Measurements from ENCODE around the gene EYA2. TPM values are rescaled to one million over a fixed set of nuclear protein-coding genes. Genes with fewer than 3 reads are reported as not detected.
"Not testable (repeated sequence)": the region's sequence is repeated elsewhere in the genome, so short reads cannot be mapped to it uniquely, and the experiment has no call there.

Gene EYA2
- total RNA-seq, 1 donor from 2014 or later = 94.1 TPM

GRCh38 chr20:47173596-47174216 lies 279.1 kb downstream of the EYA2 start:
- no peak for DNase-seq

GRCh38 chr20:47174456-47175243 lies 280.0 kb downstream of the EYA2 start:
- H3K27ac Mint-ChIP-seq (ENCODE audit: unreplicated experiment) = no peak overlapping the region
- H3K4me1 Mint-ChIP-seq (ENCODE audit: low read depth, unreplicated experiment) = no peaks in the 10 kb centered on the region
- H3K9me3 Mint-ChIP-seq (ENCODE audit: unreplicated experiment) = peaks cover 2% of the 10 kb centered on the region
- TF ChIP-seq CTCF (IDR thresholded peaks at IDR 0.05; ENCODE audit: partially characterized antibody, unreplicated experiment) = no peak
- peaks cover 7% of the 10 kb centered on the region for H3K36me3 Mint-ChIP-seq (ENCODE audit: unreplicated experiment)
- DNase-seq = no peak
- H3K4me3 Mint-ChIP-seq (ENCODE audit: unreplicated experiment) = no peak overlapping the region
- H3K27me3 Mint-ChIP-seq (ENCODE audit: unreplicated experiment) = no peaks in the 10 kb centered on the region

More at GRCh38 chr20:47173596-47174216, 279.1 kb downstream of the EYA2 start:
- Mint-ChIP-seq H3K4me1 (ENCODE audit: low read depth, unreplicated experiment) (no peaks in the 10 kb centered on the region), H3K9me3 (ENCODE audit: unreplicated experiment) (peaks cover 2% of the 10 kb centered on the region), H3K27ac (ENCODE audit: unreplicated experiment) (no peak overlapping the region), H3K36me3 (ENCODE audit: unreplicated experiment) (peaks cover 7% of the 10 kb centered on the region), H3K27me3 (ENCODE audit: unreplicated experiment) (no peaks in the 10 kb centered on the region), H3K4me3 (ENCODE audit: unreplicated experiment) (no peak overlapping the region)
- TF ChIP-seq CTCF (IDR thresholded peaks at IDR 0.05; ENCODE audit: partially characterized antibody, unreplicated experiment) = no peak

GRCh38 chr20:47175493-47175892 lies 280.9 kb downstream of the EYA2 start:
- Mint-ChIP-seq H3K36me3 (ENCODE audit: unreplicated experiment) (peaks cover 7% of the 10 kb centered on the region), H3K4me1 (ENCODE audit: low read depth, unreplicated experiment) (no peaks in the 10 kb centered on the region), H3K4me3 (ENCODE audit: unreplicated experiment) (no peak overlapping the region), H3K27ac (ENCODE audit: unreplicated experiment) (no peak overlapping the region), H3K9me3 (ENCODE audit: unreplicated experiment) (peaks cover 2% of the 10 kb centered on the region), H3K27me3 (ENCODE audit: unreplicated experiment) (no peaks in the 10 kb centered on the region)
- TF ChIP-seq CTCF (IDR thresholded peaks at IDR 0.05; ENCODE audit: partially characterized antibody, unreplicated experiment) = no peak
- no peak for DNase-seq

GRCh38 chr20:47176217-47176616 lies 281.6 kb downstream of the EYA2 start:
- DNase-seq; H3K9me3 Mint-ChIP-seq (ENCODE audit: unreplicated experiment); H3K36me3 Mint-ChIP-seq (ENCODE audit: unreplicated experiment); H3K27ac Mint-ChIP-seq (ENCODE audit: unreplicated experiment); H3K4me1 Mint-ChIP-seq (ENCODE audit: low read depth, unreplicated experiment); H3K27me3 Mint-ChIP-seq (ENCODE audit: unreplicated experiment); H3K4me3 Mint-ChIP-seq (ENCODE audit: unreplicated experiment): not testable (repeated sequence)

- Mint-ChIP-seq H3K4me1 (ENCODE audit: low read depth, unreplicated experiment) (no peaks in the 10 kb centered on the region), H3K27me3 (ENCODE audit: unreplicated experiment) (no peaks in the 10 kb centered on the region), H3K36me3 (ENCODE audit: unreplicated experiment) (peaks cover 7% of the 10 kb centered on the region), H3K27ac (ENCODE audit: unreplicated experiment) (no peak overlapping the region), H3K4me3 (ENCODE audit: unreplicated experiment) (no peak overlapping the region), H3K9me3 (ENCODE audit: unreplicated experiment) (peaks cover 4% of the 10 kb centered on the region)
- TF ChIP-seq CTCF (IDR thresholded peaks at IDR 0.05; ENCODE audit: partially characterized antibody, unreplicated experiment) = no peak
- no peak for DNase-seq
Measured at GRCh38 chr20:47178277-47178676, 283.6 kb downstream of the EYA2 start.

Measured in glutamatergic neuron (in vitro differentiated cells).